Esophagus muscularis mucosa (tissue), 3 donors: ENCODE measurements around the gene TOM1.

Source experiments
- CTCF ChIP-seq, 3 experiments: fragments of 200-600 bp in 2 of 3; fragments of 450-650 bp in 1 of 3; sonication (generic) in 2 of 3; IDR thresholded peaks; one replicate each; pipeline ENCODE4 v1.5.1; 2017 to 2019; ENCODE audit warnings: antibody characterized with exemption in 3 of 3, mild to moderate bottlenecking in 2 of 3, moderate library complexity in 1 of 3
- POLR2A ChIP-seq: fragments of 450-650 bp; IDR thresholded peaks from one replicate; pipeline ENCODE4 v1.6.1; 2017; ENCODE audit warnings: antibody characterized with exemption, moderate library complexity, mild to moderate bottlenecking, low read depth

GRCh38 chr22:35329114-35329847 is 29.6 kb downstream of the TOM1 start:
- TF ChIP-seq CTCF (IDR thresholded peaks at IDR 0.05) (no peak), POLR2A (no peak)
